Fibroblast of lung (primary cell): ENCODE results near the gene EFNA1. TPM values are rescaled to one million over a fixed set of nuclear protein-coding genes. Genes with fewer than 3 reads are reported as not detected.

Source experiments
- DNase-seq, 2 donors: peaks; one replicate each; pipeline versions ENCODE4 v3.0.0 to v3.0.0-alpha.2; 2010; ENCODE audit warnings: low read depth in 2 of 2
- H2AFZ ChIP-seq: 2 replicates; pipeline ENCODE4 v1.5.1; 2012; ENCODE audit warnings: low read length, control low read depth, inconsistent platforms
- H3K27ac ChIP-seq: 2 replicates; pipeline ENCODE4 v1.5.1; 2011; ENCODE audit warnings: low read length, control low read depth; ENCODE audit not compliant: insufficient read depth
- H3K27me3 ChIP-seq: 2 replicates; pipeline ENCODE4 v1.5.1; 2011; ENCODE audit warnings: mild to moderate bottlenecking, low read length; ENCODE audit not compliant: control insufficient read depth, insufficient read depth
- H3K36me3 ChIP-seq: 2 replicates; pipeline ENCODE4 v1.5.1; 2011; ENCODE audit warnings: low read length; ENCODE audit not compliant: control insufficient read depth, insufficient read depth
- H3K4me1 ChIP-seq: 2 replicates; pipeline ENCODE4 v1.5.1; 2011; ENCODE audit warnings: low read length; ENCODE audit not compliant: control insufficient read depth, insufficient read depth; ENCODE audit errors: extremely low read depth
- H3K4me2 ChIP-seq: 2 replicates; pipeline ENCODE4 v1.5.1; 2011; ENCODE audit warnings: low read length, control low read depth; ENCODE audit not compliant: insufficient read depth; ENCODE audit errors: extremely low read depth
- H3K4me3 ChIP-seq, 4 experiments: fragments of 200-600 bp in 1 of 4; sonication (generic) in 1 of 4; replicated peaks in 1 of 4; 2 replicates each; pipeline ENCODE4 v1.5.1; 2011 to 2016; ENCODE audit warnings: low read length in 4 of 4, low read depth in 3 of 4, mild to moderate bottlenecking in 3 of 4, control low read depth in 2 of 4, inconsistent platforms in 1 of 4, mixed read lengths in 1 of 4; ENCODE audit not compliant: insufficient read depth in 1 of 4; ENCODE audit errors: control extremely low read depth in 1 of 4
- H3K79me2 ChIP-seq: 2 replicates; pipeline ENCODE4 v1.5.1; 2012; ENCODE audit warnings: mild to moderate bottlenecking, low read length, inconsistent platforms; ENCODE audit not compliant: control insufficient read depth, insufficient read depth
- H3K9ac ChIP-seq: 2 replicates; pipeline ENCODE4 v1.5.1; 2011; ENCODE audit warnings: mild to moderate bottlenecking, low read length, control low read depth; ENCODE audit not compliant: insufficient read depth
- H3K9me3 ChIP-seq: 2 replicates; pipeline ENCODE4 v1.5.1; 2012; ENCODE audit warnings: low read depth, low read length; ENCODE audit not compliant: control insufficient read depth, insufficient read depth
- H4K20me1 ChIP-seq: 2 replicates; pipeline ENCODE4 v1.5.1; 2011; ENCODE audit warnings: low read length; ENCODE audit not compliant: control insufficient read depth, insufficient read depth; ENCODE audit errors: extremely low read depth
- EZH2 ChIP-seq: IDR thresholded peaks from 2 replicates; pipeline ENCODE4 v1.5.1; 2012; ENCODE audit warnings: low read length, control low read depth, mild to moderate bottlenecking; ENCODE audit errors: missing control alignments
- polyA plus RNA-seq, 2 donors: library from polyadenylated mRNA; depleted of rRNA in 1 of 2; stranded (reverse) in 1 of 2; unstranded in 1 of 2; fragments of >200 nt; gene quantifications; 2 replicates each; pipeline ENCODE4 v1.2.1, GENCODE V29; 2011 to 2012; ENCODE audit warnings: missing spikeins in 1 of 2
- total RNA-seq: library from RNA; depleted of rRNA; stranded (reverse); fragments of >200 nt; gene quantifications from 2 replicates; pipeline ENCODE4 v1.2.1, GENCODE V29; 2014
- TF ChIP-seq, protein P1 (sequence below), 2 donors: IDR thresholded peaks in 1 of 2; conservative IDR thresholded peaks in 1 of 2; 1 replicate in 1 of 2; 2 replicates in 1 of 2; pipeline ENCODE4 v1.5.1; 2011 to 2012; ENCODE audit warnings: low read length in 2 of 2, control low read depth in 1 of 2, inconsistent platforms in 1 of 2, low read depth in 1 of 2, mild to moderate bottlenecking in 1 of 2

EFNA1 gene
- total and polyA plus RNA-seq, 2 donors (not counting 1 experiment from before 2014, with no cell fraction given), result 0.07 TPM; not detected in 1

DNA sequence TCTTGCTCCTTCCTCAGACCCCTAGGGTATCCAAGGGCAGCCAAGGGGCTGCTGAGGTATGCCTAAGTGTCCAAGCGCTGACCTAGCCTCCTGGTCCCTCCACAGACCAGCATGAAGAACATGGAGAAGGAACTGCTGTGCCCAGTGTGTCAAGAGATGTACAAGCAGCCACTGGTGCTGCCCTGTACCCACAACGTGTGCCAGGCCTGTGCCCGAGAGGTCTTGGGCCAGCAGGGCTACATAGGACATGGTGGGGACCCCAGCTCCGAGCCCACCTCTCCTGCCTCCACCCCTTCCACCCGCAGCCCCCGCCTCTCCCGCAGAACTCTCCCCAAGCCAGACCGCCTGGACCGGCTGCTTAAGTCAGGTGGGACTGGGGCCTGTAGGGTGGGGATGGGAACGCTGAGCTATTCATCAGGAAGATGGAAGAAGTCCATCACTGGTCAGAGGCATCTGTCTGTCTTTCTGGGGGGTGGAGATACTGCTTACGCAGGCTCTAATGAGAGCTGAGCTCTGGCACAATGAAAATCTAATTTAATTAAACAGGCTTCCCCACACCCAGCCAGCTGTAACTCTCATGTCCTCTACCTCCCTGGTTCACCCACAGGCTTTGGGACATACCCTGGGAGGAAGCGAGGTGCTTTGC, 47.7 kb downstream of the EFNA1 start:
- H3K9ac ChIP-seq, result no peak overlapping the region
- H3K36me3 ChIP-seq, result peaks cover 16% of the 10 kb centered on the region
- peaks cover 11% of the 10 kb centered on the region for H3K79me2 ChIP-seq
- no peaks in the 10 kb centered on the region for H3K27me3 ChIP-seq
- H4K20me1 ChIP-seq, result no peaks in the 10 kb centered on the region
- no peak for DNase-seq
- no peaks in the 10 kb centered on the region for H3K9me3 ChIP-seq
- TF ChIP-seq, protein P1, sequence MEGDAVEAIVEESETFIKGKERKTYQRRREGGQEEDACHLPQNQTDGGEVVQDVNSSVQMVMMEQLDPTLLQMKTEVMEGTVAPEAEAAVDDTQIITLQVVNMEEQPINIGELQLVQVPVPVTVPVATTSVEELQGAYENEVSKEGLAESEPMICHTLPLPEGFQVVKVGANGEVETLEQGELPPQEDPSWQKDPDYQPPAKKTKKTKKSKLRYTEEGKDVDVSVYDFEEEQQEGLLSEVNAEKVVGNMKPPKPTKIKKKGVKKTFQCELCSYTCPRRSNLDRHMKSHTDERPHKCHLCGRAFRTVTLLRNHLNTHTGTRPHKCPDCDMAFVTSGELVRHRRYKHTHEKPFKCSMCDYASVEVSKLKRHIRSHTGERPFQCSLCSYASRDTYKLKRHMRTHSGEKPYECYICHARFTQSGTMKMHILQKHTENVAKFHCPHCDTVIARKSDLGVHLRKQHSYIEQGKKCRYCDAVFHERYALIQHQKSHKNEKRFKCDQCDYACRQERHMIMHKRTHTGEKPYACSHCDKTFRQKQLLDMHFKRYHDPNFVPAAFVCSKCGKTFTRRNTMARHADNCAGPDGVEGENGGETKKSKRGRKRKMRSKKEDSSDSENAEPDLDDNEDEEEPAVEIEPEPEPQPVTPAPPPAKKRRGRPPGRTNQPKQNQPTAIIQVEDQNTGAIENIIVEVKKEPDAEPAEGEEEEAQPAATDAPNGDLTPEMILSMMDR (conservative IDR thresholded peaks at IDR 0.05 in 1 of 2, IDR thresholded peaks at IDR 0.05 in 1 of 2; ENCODE audit: low read depth in 1 of 2, low read length in 2 of 2), result no peak
- no peak for TF ChIP-seq EZH2
- H2AFZ ChIP-seq, result no peak overlapping the region
- H3K4me1 ChIP-seq, result peaks cover 8% of the 10 kb centered on the region
- no peak overlapping the region for H3K27ac ChIP-seq
- H3K4me2 ChIP-seq, result peak overlapping the region; percentile 51
- H3K4me3 ChIP-seq, result peak overlapping the region in 2 of 4 experiments; percentile 76 to 93

- Histone ChIP-seq H3K4me3 (no peak overlapping the region), H3K36me3 (peaks cover 14% of the 10 kb centered on the region), H3K4me1 (peaks cover 8% of the 10 kb centered on the region), H3K27ac (no peak overlapping the region), H4K20me1 (no peaks in the 10 kb centered on the region), H3K9ac (no peak overlapping the region), H3K27me3 (no peaks in the 10 kb centered on the region), H3K4me2 (no peak overlapping the region), H3K9me3 (no peaks in the 10 kb centered on the region), H2AFZ (no peak overlapping the region), H3K79me2 (peaks cover 11% of the 10 kb centered on the region)
- DNase-seq, result no peak
- TF ChIP-seq, protein P1 (conservative IDR thresholded peaks at IDR 0.05 in 1 of 2, IDR thresholded peaks at IDR 0.05 in 1 of 2; ENCODE audit: low read depth in 1 of 2, low read length in 2 of 2), result no peak
- TF ChIP-seq EZH2, result no peak
Measured at GRCh38 chr1:155175927-155176371, 48.3 kb downstream of the EFNA1 start.

- Histone ChIP-seq H3K36me3 (peaks cover 15% of the 10 kb centered on the region), H3K9me3 (no peaks in the 10 kb centered on the region), H3K4me1 (peaks cover 8% of the 10 kb centered on the region), H3K9ac (no peak overlapping the region), H2AFZ (no peak overlapping the region), H3K4me3 (no peak overlapping the region), H3K27ac (no peak overlapping the region), H3K27me3 (no peaks in the 10 kb centered on the region), H3K4me2 (no peak overlapping the region), H4K20me1 (no peaks in the 10 kb centered on the region), H3K79me2 (peaks cover 11% of the 10 kb centered on the region)
- TF ChIP-seq, protein P1 (conservative IDR thresholded peaks at IDR 0.05 in 1 of 2, IDR thresholded peaks at IDR 0.05 in 1 of 2; ENCODE audit: low read depth in 1 of 2, low read length in 2 of 2), result peak; percentile 83 to 95
- TF ChIP-seq EZH2, result no peak
- DNase-seq, result peak; percentile 50 to 71
Measured at GRCh38 chr1:155176544-155177071, 48.9 kb downstream of the EFNA1 start.
